Ammon's horn (tissue), 1 donor: Measurements from ENCODE around the gene SUSD3.
"Not testable (repeated sequence)": the region's sequence is repeated elsewhere in the genome, so short reads cannot be mapped to it uniquely, and the experiment has no call there.

Experiments
- DNase-seq: peaks from one replicate; pipeline ENCODE4 v3.0.0-alpha.2; 2016; ENCODE audit warnings: low spot score

Gene SUSD3

GRCh38 chr9:93111001-93111370 is 52.5 kb downstream of the SUSD3 start:
- no peak for DNase-seq

GRCh38 chr9:93111371-93112115 is 53.0 kb downstream of the SUSD3 start:
- DNase-seq = no peak

- DNase-seq = no peak
These were observed 53.8 kb downstream of the SUSD3 start for GRCh38 chr9:93112116-93112863.

GRCh38 chr9:93112864-93113389 is 54.4 kb downstream of the SUSD3 start:
- DNase-seq = no peak

- no peak for DNase-seq
These were observed 55.9 kb downstream of the SUSD3 start for GRCh38 chr9:93114169-93114983.

- no peak for DNase-seq
These were observed 56.5 kb downstream of the SUSD3 start for GRCh38 chr9:93114984-93115335.

GRCh38 chr9:93115486-93116071 is 57.1 kb downstream of the SUSD3 start:
- no peak for DNase-seq

GRCh38 chr9:93116072-93116961 is 57.8 kb downstream of the SUSD3 start:
- DNase-seq = peak; percentile 72

GRCh38 chr9:93117521-93117920 is 59.0 kb downstream of the SUSD3 start:
- not testable (repeated sequence) for DNase-seq

GRCh38 chr9:93117924-93118862 is 59.7 kb downstream of the SUSD3 start:
- peak; percentile 2 for DNase-seq

- peak; percentile 3 for DNase-seq
These were observed 60.6 kb downstream of the SUSD3 start for GRCh38 chr9:93118863-93119702.

GRCh38 chr9:93119703-93119952 is 61.1 kb downstream of the SUSD3 start:
- no peak for DNase-seq

- DNase-seq = peak; percentile 90
These were observed 61.7 kb downstream of the SUSD3 start for GRCh38 chr9:93119953-93120845.

GRCh38 chr9:93120846-93121315 is 62.4 kb downstream of the SUSD3 start:
- DNase-seq = peak; percentile 1

GRCh38 chr9:93121316-93122241 is 63.1 kb downstream of the SUSD3 start:
- peak; percentile 1 for DNase-seq

- peak; percentile 1 for DNase-seq
These were observed 64.3 kb downstream of the SUSD3 start for GRCh38 chr9:93122721-93123221.
